ENCODE results near the gene NAGPA. TPM values are rescaled to one million over a fixed set of nuclear protein-coding genes. Genes with fewer than 3 reads are reported as not detected.

NAGPA gene
- polyA plus RNA-seq, 1 donor (not counting 4 experiments of a cell fraction or from before 2014, with no cell fraction given): 5.0 TPM

DNA sequence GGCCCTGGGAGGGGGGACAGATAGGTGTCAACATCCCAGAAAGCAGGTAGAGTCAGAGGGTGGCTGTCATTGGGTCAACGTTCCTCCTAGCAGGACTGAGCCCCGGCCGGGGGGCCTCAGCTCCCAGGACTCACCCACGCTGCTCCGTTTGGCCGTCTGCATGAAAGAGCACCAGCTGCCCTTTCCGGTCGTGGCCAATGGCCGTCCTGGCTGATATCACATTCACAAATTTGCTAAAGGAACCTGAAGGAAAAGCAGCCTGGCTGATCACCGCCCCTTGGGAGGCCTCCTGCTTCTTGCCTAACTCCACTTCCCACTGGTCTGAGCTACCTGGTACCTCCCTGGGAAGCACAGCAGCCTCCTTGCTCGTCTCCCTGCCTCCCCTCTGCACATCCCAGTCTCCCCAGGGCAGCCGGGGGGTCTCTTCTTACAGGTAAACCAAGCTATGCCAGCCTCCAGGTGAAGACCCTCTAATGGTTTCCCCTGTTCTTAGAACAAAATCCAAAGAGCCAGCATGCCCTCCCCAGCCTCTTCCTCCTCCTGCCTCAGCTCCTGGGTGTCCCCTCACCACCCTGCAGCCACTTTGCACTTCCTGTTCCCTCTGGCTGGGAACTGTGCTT is 3.4 kb downstream of the NAGPA start:
- Histone ChIP-seq H3K79me2 (ENCODE audit: control insufficient read depth, insufficient read depth, low read length) (no peaks in the 10 kb centered on the region), H3K27ac (ENCODE audit: control insufficient read depth, insufficient read depth, low read length) (no peak overlapping the region), H3K4me2 (ENCODE audit: control insufficient read depth, extremely low read depth, insufficient read depth, low read depth, low read length) (no peak overlapping the region), H2AFZ (ENCODE audit: control insufficient read depth, low read length) (no peak overlapping the region), H3K4me1 (ENCODE audit: control insufficient read depth, extremely low read depth, insufficient read depth, low read length) (peaks cover 14% of the 10 kb centered on the region), H3K4me3 (ENCODE audit: control insufficient read depth in 2 of 3, extremely low read depth in 1 of 3, insufficient read depth in 2 of 3, low read depth in 1 of 3, low read length in 3 of 3) (no peak overlapping the region), H4K20me1 (ENCODE audit: control insufficient read depth, extremely low read depth, insufficient read depth, low read length) (no peaks in the 10 kb centered on the region), H3K9me3 (ENCODE audit: control insufficient read depth, low read depth, low read length) (no peaks in the 10 kb centered on the region), H3K9ac (ENCODE audit: control insufficient read depth, extremely low read depth, insufficient read depth, low read length) (no peak overlapping the region), H3K9me1 (ENCODE audit: control insufficient read depth, extremely low read depth, insufficient read depth, low read length) (no peaks in the 10 kb centered on the region), H3K27me3 (ENCODE audit: control insufficient read depth, extremely low read depth, insufficient read depth, low read length) (no peaks in the 10 kb centered on the region), H3K36me3 (ENCODE audit: control insufficient read depth in 2 of 2, extremely low read depth in 1 of 2, insufficient read depth in 2 of 2, low read length in 2 of 2) (peaks cover 0 to 1% of the 10 kb centered on the region in 2 experiments)
- no peak for FAIRE-seq
- no peak for DNase-seq (ENCODE audit: low read depth, low spot score)
- no peak for TF ChIP-seq EZH2 (IDR thresholded peaks at IDR 0.05; ENCODE audit: low read length)
- TF ChIP-seq, protein P1, sequence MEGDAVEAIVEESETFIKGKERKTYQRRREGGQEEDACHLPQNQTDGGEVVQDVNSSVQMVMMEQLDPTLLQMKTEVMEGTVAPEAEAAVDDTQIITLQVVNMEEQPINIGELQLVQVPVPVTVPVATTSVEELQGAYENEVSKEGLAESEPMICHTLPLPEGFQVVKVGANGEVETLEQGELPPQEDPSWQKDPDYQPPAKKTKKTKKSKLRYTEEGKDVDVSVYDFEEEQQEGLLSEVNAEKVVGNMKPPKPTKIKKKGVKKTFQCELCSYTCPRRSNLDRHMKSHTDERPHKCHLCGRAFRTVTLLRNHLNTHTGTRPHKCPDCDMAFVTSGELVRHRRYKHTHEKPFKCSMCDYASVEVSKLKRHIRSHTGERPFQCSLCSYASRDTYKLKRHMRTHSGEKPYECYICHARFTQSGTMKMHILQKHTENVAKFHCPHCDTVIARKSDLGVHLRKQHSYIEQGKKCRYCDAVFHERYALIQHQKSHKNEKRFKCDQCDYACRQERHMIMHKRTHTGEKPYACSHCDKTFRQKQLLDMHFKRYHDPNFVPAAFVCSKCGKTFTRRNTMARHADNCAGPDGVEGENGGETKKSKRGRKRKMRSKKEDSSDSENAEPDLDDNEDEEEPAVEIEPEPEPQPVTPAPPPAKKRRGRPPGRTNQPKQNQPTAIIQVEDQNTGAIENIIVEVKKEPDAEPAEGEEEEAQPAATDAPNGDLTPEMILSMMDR (optimal IDR thresholded peaks at IDR 0.05 in 1 of 3, IDR thresholded peaks at IDR 0.05 in 1 of 3, conservative IDR thresholded peaks at IDR 0.05 in 1 of 3; ENCODE audit: extremely low read depth in 1 of 3, insufficient read depth in 2 of 3, low read length in 3 of 3): no peak
- dilution Hi-C loops (cut with MboI; ENCODE audit: extremely low pct_ligation_motif_present, low sequenced_read_pairs): no loop called here

DNA sequence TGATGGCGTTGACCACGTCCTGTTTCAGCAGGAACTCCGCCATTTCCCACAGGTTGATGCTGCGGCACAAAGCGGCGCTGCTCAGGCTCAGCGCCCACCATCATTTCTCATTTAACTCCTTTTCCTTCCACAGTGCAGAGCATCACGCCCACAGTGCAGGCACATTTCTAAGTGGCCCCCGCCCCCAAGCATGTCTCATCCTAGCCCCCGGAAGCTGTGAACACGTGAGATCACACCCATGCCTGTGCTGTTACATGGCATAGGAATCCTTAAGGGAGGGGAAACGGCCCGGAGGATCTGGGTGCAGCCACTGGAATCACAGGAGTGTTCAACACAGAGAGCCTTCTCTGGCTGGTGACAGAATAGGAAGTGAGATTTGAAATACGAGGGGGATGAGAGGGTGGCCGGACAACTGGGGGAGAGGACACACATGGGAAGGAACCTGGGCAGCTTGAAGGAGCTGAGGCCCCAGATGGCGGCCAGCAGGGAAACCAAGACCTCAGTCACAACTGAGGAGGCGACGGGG is 4.7 kb downstream of the NAGPA start:
- Histone ChIP-seq H3K79me2 (ENCODE audit: control insufficient read depth, insufficient read depth, low read length) (no peaks in the 10 kb centered on the region), H3K27ac (ENCODE audit: control insufficient read depth, insufficient read depth, low read length) (no peak overlapping the region), H2AFZ (ENCODE audit: control insufficient read depth, low read length) (no peak overlapping the region), H3K9ac (ENCODE audit: control insufficient read depth, extremely low read depth, insufficient read depth, low read length) (no peak overlapping the region), H3K9me3 (ENCODE audit: control insufficient read depth, low read depth, low read length) (no peaks in the 10 kb centered on the region), H3K4me2 (ENCODE audit: control insufficient read depth, extremely low read depth, insufficient read depth, low read depth, low read length) (no peak overlapping the region), H3K9me1 (ENCODE audit: control insufficient read depth, extremely low read depth, insufficient read depth, low read length) (no peaks in the 10 kb centered on the region), H4K20me1 (ENCODE audit: control insufficient read depth, extremely low read depth, insufficient read depth, low read length) (no peaks in the 10 kb centered on the region), H3K36me3 (ENCODE audit: control insufficient read depth in 2 of 2, extremely low read depth in 1 of 2, insufficient read depth in 2 of 2, low read length in 2 of 2) (peaks cover 0 to 4% of the 10 kb centered on the region in 2 experiments), H3K4me3 (ENCODE audit: control insufficient read depth in 2 of 3, extremely low read depth in 1 of 3, insufficient read depth in 2 of 3, low read depth in 1 of 3, low read length in 3 of 3) (no peak overlapping the region), H3K4me1 (ENCODE audit: control insufficient read depth, extremely low read depth, insufficient read depth, low read length) (peaks cover 7% of the 10 kb centered on the region), H3K27me3 (ENCODE audit: control insufficient read depth, extremely low read depth, insufficient read depth, low read length) (no peaks in the 10 kb centered on the region)
- TF ChIP-seq, protein P1 (optimal IDR thresholded peaks at IDR 0.05 in 1 of 3, IDR thresholded peaks at IDR 0.05 in 1 of 3, conservative IDR thresholded peaks at IDR 0.05 in 1 of 3; ENCODE audit: extremely low read depth in 1 of 3, insufficient read depth in 2 of 3, low read length in 3 of 3): no peak
- TF ChIP-seq EZH2 (IDR thresholded peaks at IDR 0.05; ENCODE audit: low read length): no peak
- DNase-seq (ENCODE audit: low read depth, low spot score) (no peak), FAIRE-seq (no peak)
- dilution Hi-C loops (cut with MboI; ENCODE audit: extremely low pct_ligation_motif_present, low sequenced_read_pairs): no loop called here

Measured in keratinocyte (primary cell).